Keratinocyte (primary cell): ENCODE data around the gene CDH18. TPM values are rescaled to one million over a fixed set of nuclear protein-coding genes. Genes with fewer than 3 reads are reported as not detected.
A peak's percentile ranks its signal among the peaks of the same experiment; 100 is the strongest.

Source experiments
- DNase-seq: peaks from one replicate; pipeline ENCODE4 v3.0.0-alpha.2; 2011; ENCODE audit warnings: low read depth, missing footprints, low spot score
- FAIRE-seq: peaks from 2 replicates; lab custom pipeline; 2011; peaks lifted over from hg19 to GRCh38; lab: Jason Lieb, UNC
- H2AFZ ChIP-seq: 2 replicates; pipeline ENCODE4 v1.6.0; 2012; ENCODE audit warnings: low read length, control low read depth, inconsistent platforms; ENCODE audit not compliant: control insufficient read depth
- H3K27ac ChIP-seq: 2 replicates; pipeline ENCODE4 v1.5.1; 2011; ENCODE audit warnings: low read length; ENCODE audit not compliant: control insufficient read depth, insufficient read depth
- H3K27me3 ChIP-seq: 3 replicates; pipeline ENCODE4 v1.6.0; 2011; ENCODE audit warnings: low read length; ENCODE audit not compliant: control insufficient read depth, insufficient read depth; ENCODE audit errors: extremely low read depth
- H3K36me3 ChIP-seq, 2 experiments: 2 replicates in 1 of 2; 3 replicates in 1 of 2; pipeline ENCODE4 v1.5.1; 2011; ENCODE audit warnings: low read length in 2 of 2, mild to moderate bottlenecking in 1 of 2; ENCODE audit not compliant: control insufficient read depth in 2 of 2, insufficient read depth in 2 of 2; ENCODE audit errors: extremely low read depth in 1 of 2
- H3K4me1 ChIP-seq: 3 replicates; pipeline ENCODE4 v1.5.1; 2011; ENCODE audit warnings: low read length; ENCODE audit not compliant: control insufficient read depth, insufficient read depth; ENCODE audit errors: extremely low read depth
- H3K4me2 ChIP-seq: 3 replicates; pipeline ENCODE4 v1.6.0; 2011; ENCODE audit warnings: low read depth, low read length; ENCODE audit not compliant: control insufficient read depth, insufficient read depth; ENCODE audit errors: extremely low read depth
- H3K4me3 ChIP-seq, 3 experiments: fragments of 200-600 bp in 1 of 3; sonication (generic) in 1 of 3; 2 replicates in 2 of 3; 3 replicates in 1 of 3; pipeline ENCODE4 v1.5.1; 2011 to 2016; ENCODE audit warnings: low read length in 3 of 3, mild to moderate bottlenecking in 3 of 3, control low read depth in 2 of 3, inconsistent platforms in 1 of 3, low read depth in 1 of 3, mixed read lengths in 1 of 3, mixed run types in 1 of 3, moderate library complexity in 1 of 3; ENCODE audit not compliant: control insufficient read depth in 2 of 3, insufficient read depth in 2 of 3; ENCODE audit errors: extremely low read depth in 1 of 3
- H3K79me2 ChIP-seq: 2 replicates; pipeline ENCODE4 v1.6.0; 2012; ENCODE audit warnings: low read length; ENCODE audit not compliant: control insufficient read depth, insufficient read depth
- H3K9ac ChIP-seq: 3 replicates; pipeline ENCODE4 v1.6.0; 2011; ENCODE audit warnings: low read length; ENCODE audit not compliant: control insufficient read depth, insufficient read depth; ENCODE audit errors: extremely low read depth
- H3K9me1 ChIP-seq: 3 replicates; pipeline ENCODE4 v1.6.0; 2011; ENCODE audit warnings: low read length; ENCODE audit not compliant: control insufficient read depth, insufficient read depth; ENCODE audit errors: extremely low read depth
- H3K9me3 ChIP-seq: 2 replicates; pipeline ENCODE4 v1.5.1; 2012; ENCODE audit warnings: low read depth, low read length; ENCODE audit not compliant: control insufficient read depth
- H4K20me1 ChIP-seq: 3 replicates; pipeline ENCODE4 v1.6.0; 2011; ENCODE audit warnings: low read length; ENCODE audit not compliant: control insufficient read depth, insufficient read depth; ENCODE audit errors: extremely low read depth
- CTCF ChIP-seq, 3 experiments: IDR thresholded peaks in 1 of 3; conservative IDR thresholded peaks in 1 of 3; optimal IDR thresholded peaks in 1 of 3; 2 replicates in 2 of 3; 3 replicates in 1 of 3; pipeline versions ENCODE3 to v1.5.1; 2011; ENCODE audit warnings: low read length in 3 of 3, mild to moderate bottlenecking in 3 of 3, moderate library complexity in 2 of 3, control low read depth in 1 of 3, inconsistent platforms in 1 of 3; ENCODE audit not compliant: insufficient read depth in 2 of 3; ENCODE audit errors: extremely low read depth in 1 of 3
- EZH2 ChIP-seq: IDR thresholded peaks from one replicate; pipeline ENCODE4 v1.6.1; 2012; ENCODE audit warnings: inconsistent platforms, mild to moderate bottlenecking, low read length, moderate library complexity
- dilution Hi-C: fragments of 300-500 bp; cut with MboI; formaldehyde crosslinking; loops from one replicate; pipeline ENCODE4 v1.7.0; 2020; ENCODE audit warnings: low sequenced_read_pairs; ENCODE audit not compliant: extremely low pct_ligation_motif_present
- polyA plus RNA-seq, 5 experiments: library from polyadenylated mRNA; depleted of rRNA in 3 of 5; stranded (reverse) in 3 of 5; stranded (forward) in 1 of 5; unstranded in 1 of 5; fragments of >200 nt; gene quantifications; 1 replicate in 1 of 5; 2 replicates in 3 of 5; 3 replicates in 1 of 5; pipeline versions ENCODE4 v1.2.1 to v1.2.3, GENCODE V29; 2011 to 2012; ENCODE audit warnings: missing spikeins in 2 of 5, low read depth in 1 of 5, low replicate concordance in 1 of 5

Gene CDH18
- polyA plus RNA-seq, 1 donor (not counting 4 experiments of a cell fraction or from before 2014, with no cell fraction given), result 0.41 TPM

GRCh38 chr5:19920761-19921160 lies 67.2 kb downstream of the CDH18 start:
- Histone ChIP-seq H3K4me1 (no peaks in the 10 kb centered on the region), H3K4me2 (no peak overlapping the region), H3K36me3 (no peaks in the 10 kb centered on the region), H3K9ac (no peak overlapping the region), H3K4me3 (no peak overlapping the region), H3K79me2 (no peaks in the 10 kb centered on the region), H4K20me1 (no peaks in the 10 kb centered on the region), H3K27me3 (no peaks in the 10 kb centered on the region), H2AFZ (no peak overlapping the region), H3K9me3 (no peaks in the 10 kb centered on the region), H3K9me1 (no peaks in the 10 kb centered on the region), H3K27ac (no peak overlapping the region)
- FAIRE-seq (no peak), DNase-seq (no peak)
- TF ChIP-seq CTCF (optimal IDR thresholded peaks at IDR 0.05 in 1 of 3, IDR thresholded peaks at IDR 0.05 in 1 of 3, conservative IDR thresholded peaks at IDR 0.05 in 1 of 3; ENCODE audit: extremely low read depth in 1 of 3, insufficient read depth in 2 of 3, low read length in 3 of 3) (no peak), EZH2 (no peak)
- dilution Hi-C loops, result no loop called here

- Histone ChIP-seq H3K36me3 (no peaks in the 10 kb centered on the region), H3K4me1 (no peaks in the 10 kb centered on the region), H3K9ac (no peak overlapping the region), H3K27ac (no peak overlapping the region), H4K20me1 (no peaks in the 10 kb centered on the region), H3K4me2 (no peak overlapping the region), H3K79me2 (no peaks in the 10 kb centered on the region), H2AFZ (peak overlapping the region; percentile 8), H3K27me3 (no peaks in the 10 kb centered on the region), H3K9me3 (no peaks in the 10 kb centered on the region), H3K4me3 (no peak overlapping the region), H3K9me1 (no peaks in the 10 kb centered on the region)
- TF ChIP-seq CTCF (optimal IDR thresholded peaks at IDR 0.05 in 1 of 3, IDR thresholded peaks at IDR 0.05 in 1 of 3, conservative IDR thresholded peaks at IDR 0.05 in 1 of 3; ENCODE audit: extremely low read depth in 1 of 3, insufficient read depth in 2 of 3, low read length in 3 of 3), result no peak
- TF ChIP-seq EZH2, result no peak
- DNase-seq (no peak), FAIRE-seq (no peak)
- dilution Hi-C loops, result no loop called here
These were observed 69.2 kb downstream of the CDH18 start for GRCh38 chr5:19918780-19919179.
